Astrocyte of the spinal cord (primary cell): ENCODE measurements around the gene EGFL7.

ENCODE experiments used
- DNase-seq: peaks from one replicate; pipeline ENCODE4 v3.0.0; 2011; ENCODE audit warnings: low read depth, low spot score
- H3K4me3 ChIP-seq: 2 replicates; pipeline ENCODE4 v1.5.1; 2011; ENCODE audit warnings: low read depth, mild to moderate bottlenecking, low read length, moderate library complexity
- CTCF ChIP-seq: IDR thresholded peaks from 2 replicates; pipeline ENCODE4 v1.5.1; 2012; ENCODE audit warnings: low read depth, mild to moderate bottlenecking, low read length, inconsistent platforms
- in situ Hi-C: cut with HindIII; loops from 2 replicates; pipeline ENCODE4 v1.10.0; 2017; ENCODE audit warnings: low sequenced_read_pairs

Gene EGFL7

GRCh38 chr9:136667940-136668760 is 5.4 kb downstream of the EGFL7 start:
- TF ChIP-seq CTCF = no peak
- in situ Hi-C loops = no loop called here
- no peak overlapping the region for H3K4me3 ChIP-seq
- DNase-seq = no peak

DNA sequence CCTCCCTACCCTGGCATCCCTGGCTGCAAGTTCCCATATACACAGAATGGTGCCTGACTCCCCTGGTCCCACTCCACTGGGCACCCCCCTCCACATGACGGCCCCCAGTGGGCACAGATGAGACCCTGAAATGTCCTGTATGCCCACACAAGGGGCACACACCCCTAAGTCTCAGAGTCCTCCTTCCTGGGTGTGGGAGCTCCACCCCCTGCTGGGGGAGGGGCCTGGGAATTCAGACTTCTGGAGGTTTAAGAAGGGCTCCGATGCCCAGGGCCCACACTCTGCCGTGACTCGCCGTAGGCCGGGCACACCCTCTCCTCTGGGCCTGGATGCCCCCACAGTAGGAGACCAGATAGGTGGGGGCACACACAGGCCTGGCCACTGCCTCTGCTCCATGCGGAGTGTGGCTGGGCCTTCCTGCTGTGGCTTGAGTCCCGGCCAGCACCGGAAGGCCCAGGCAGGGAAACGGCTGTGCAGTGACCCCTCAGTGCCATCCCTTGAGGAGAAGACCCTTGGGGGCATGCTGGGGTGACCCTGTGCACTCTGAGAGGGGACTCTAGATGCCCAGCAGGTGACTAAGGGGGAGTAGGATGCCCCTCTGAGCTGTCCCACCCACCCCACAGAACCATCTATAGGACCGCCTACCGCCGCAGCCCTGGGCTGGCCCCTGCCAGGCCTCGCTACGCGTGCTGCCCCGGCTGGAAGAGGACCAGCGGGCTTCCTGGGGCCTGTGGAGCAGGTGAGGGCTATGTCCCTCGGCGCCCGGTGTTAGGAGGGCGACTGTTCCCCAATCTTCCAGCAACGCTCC is 6.5 kb downstream of the EGFL7 start:
- DNase-seq = no peak
- in situ Hi-C loops = no loop called here
- no peak overlapping the region for H3K4me3 ChIP-seq
- no peak for TF ChIP-seq CTCF

DNA sequence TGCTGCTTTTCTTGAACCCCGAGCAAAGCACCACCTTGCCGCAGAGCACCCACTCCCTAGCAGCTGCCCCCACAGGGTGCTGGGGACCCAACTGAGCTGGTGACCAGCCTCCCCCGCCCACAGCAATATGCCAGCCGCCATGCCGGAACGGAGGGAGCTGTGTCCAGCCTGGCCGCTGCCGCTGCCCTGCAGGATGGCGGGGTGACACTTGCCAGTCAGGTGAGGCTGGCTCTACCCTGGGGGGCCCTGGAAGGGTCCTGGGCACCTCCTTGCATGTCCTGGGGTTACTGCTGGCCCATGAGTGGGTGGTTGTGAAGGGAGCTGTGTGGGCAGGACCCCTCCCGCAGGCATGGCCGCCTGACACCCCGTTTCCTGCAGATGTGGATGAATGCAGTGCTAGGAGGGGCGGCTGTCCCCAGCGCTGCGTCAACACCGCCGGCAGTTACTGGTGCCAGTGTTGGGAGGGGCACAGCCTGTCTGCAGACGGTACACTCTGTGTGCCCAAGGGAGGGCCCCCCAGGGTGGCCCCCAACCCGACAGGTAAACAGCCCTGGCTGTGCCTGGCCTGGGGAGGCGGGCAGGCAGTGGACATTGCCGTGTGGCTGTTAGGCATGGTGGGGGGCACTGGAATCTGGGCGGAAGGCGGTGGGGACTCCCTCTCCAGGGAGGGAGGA is 7.2 kb downstream of the EGFL7 start:
- TF ChIP-seq CTCF = no peak
- in situ Hi-C loops = no loop called here
- no peak overlapping the region for H3K4me3 ChIP-seq
- no peak for DNase-seq

DNA sequence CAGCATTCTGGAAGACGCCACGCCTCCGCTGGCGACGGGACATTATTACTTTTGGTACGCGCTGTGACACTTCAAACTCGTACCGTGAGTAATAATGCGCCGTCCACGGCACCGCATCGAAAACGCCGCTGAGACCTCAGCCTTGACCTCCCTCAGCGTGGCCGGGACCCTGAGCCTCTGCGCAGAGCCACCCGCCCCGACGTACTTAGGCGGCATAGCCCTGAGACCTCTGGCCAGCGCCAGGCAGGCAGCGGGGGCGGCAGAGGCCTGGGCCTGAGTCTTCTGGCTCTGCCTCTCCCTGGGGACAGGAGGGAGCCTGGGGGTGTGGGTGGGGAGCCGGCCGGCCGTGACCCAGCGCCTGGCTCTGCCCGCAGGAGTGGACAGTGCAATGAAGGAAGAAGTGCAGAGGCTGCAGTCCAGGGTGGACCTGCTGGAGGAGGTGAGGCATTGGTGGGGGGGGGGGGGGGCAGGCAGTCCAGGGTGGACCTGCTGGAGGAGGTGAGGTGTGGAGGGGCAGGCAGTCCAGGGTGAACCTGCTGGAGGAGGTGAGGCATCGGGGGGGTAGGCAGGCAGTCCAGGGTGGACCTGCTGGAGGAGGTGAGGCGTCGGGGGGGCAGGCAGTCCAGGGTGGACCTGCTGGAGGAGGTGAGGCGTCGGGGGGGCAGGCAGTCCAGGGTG is 8.0 kb downstream of the EGFL7 start:
- TF ChIP-seq CTCF = no peak
- no peak for DNase-seq
- no peak overlapping the region for H3K4me3 ChIP-seq
- in situ Hi-C loops = no loop called here

DNA sequence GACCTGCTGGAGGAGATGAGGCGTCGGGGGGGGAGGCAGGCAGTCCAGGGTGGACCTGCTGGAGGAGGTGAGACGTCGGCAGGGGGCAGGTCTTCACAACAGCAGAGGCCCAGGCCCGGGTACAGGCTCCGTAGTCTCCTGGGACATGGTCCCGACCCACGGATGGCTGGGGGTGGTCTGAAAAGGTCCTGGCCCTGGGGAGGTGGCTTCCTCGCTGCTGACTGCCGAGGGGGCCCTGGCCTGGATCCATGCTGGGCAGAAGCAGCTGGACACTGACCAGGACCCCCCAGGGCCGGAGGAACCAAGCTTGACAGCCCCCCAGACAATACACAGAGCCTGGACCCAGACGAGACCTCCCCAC is 8.5 kb downstream of the EGFL7 start:
- no peak for DNase-seq
- no peak overlapping the region for H3K4me3 ChIP-seq
- in situ Hi-C loops = no loop called here
- no peak for TF ChIP-seq CTCF
